PC-3 (cell line): Measurements from ENCODE around the gene SNUPN. TPM values are rescaled to one million over a fixed set of nuclear protein-coding genes. Genes with fewer than 3 reads are reported as not detected.

Experiments used
- ATAC-seq: fragments of 200-7000 bp; cut with Tn5 transposase; 2 replicates; pipeline ENCODE4 v1.9.1; 2020; ENCODE audit warnings: mild to moderate bottlenecking, moderate library complexity
- BruUV-seq: library from RNA; stranded (reverse); fragments of 400-500 nt; replicated peaks from 2 replicates; lab custom pipeline; 2021; lab: Mats Ljungman, UMichigan
- CTCF ChIA-PET: fragments of 300-600 bp; sonication (Branson Sonifier 250); formaldehyde crosslinking; loops from one replicate; lab custom pipeline; 2022; ENCODE audit warnings: antibody characterized with exemption; lab: Charles Lee
- POLR2A ChIA-PET: fragments of 300-600 bp; sonication (Branson Sonifier 250); formaldehyde crosslinking; loops from one replicate; lab custom pipeline; 2022; ENCODE audit warnings: antibody characterized with exemption; ENCODE audit not compliant: unreplicated experiment; lab: Charles Lee
- DNase-seq: peaks from one replicate; pipeline ENCODE4 v3.0.0-alpha.2; 2015
- H2AFZ ChIP-seq: fragments of 300-600 bp; sonication (generic); 2 replicates; pipeline ENCODE4 v1.6.0; 2016; ENCODE audit warnings: antibody characterized with exemption, low read length
- H3F3A ChIP-seq: fragments of 300-600 bp; sonication (generic); one replicate; pipeline ENCODE4 v1.6.0; 2017; ENCODE audit warnings: antibody characterized with exemption, low read length, control low read depth, mild to moderate bottlenecking; ENCODE audit not compliant: unreplicated experiment
- H3K27ac ChIP-seq: fragments of 300-600 bp; sonication (generic); 2 replicates; pipeline ENCODE4 v1.5.1; 2016; ENCODE audit warnings: mild to moderate bottlenecking, low read length
- H3K27me3 ChIP-seq: fragments of 300-600 bp; sonication (generic); 2 replicates; pipeline ENCODE4 v1.6.1; 2016; ENCODE audit warnings: low read length, mixed read lengths
- H3K36me3 ChIP-seq: fragments of 300-600 bp; sonication (generic); 2 replicates; pipeline ENCODE4 v1.6.1; 2016; ENCODE audit warnings: low read depth, mixed run types, low read length, mixed read lengths
- H3K4me1 ChIP-seq: fragments of 300-600 bp; sonication (generic); 2 replicates; pipeline ENCODE4 v1.5.1; 2016; ENCODE audit warnings: low read length; ENCODE audit not compliant: insufficient read depth
- H3K4me2 ChIP-seq: fragments of 300-600 bp; sonication (generic); 2 replicates; pipeline ENCODE4 v1.6.0; 2016; ENCODE audit warnings: low read length
- H3K4me3 ChIP-seq: fragments of 300-600 bp; sonication (generic); 2 replicates; pipeline ENCODE4 v1.5.1; 2016; ENCODE audit warnings: mild to moderate bottlenecking, low read length, mixed read lengths
- H3K79me2 ChIP-seq: fragments of 300-600 bp; sonication (generic); 2 replicates; pipeline ENCODE4 v1.6.1; 2017; ENCODE audit warnings: low read length, mixed read lengths
- H3K9ac ChIP-seq: fragments of 300-600 bp; sonication (generic); 2 replicates; pipeline ENCODE4 v1.6.0; 2016; ENCODE audit warnings: mild to moderate bottlenecking, low read length
- H3K9me2 ChIP-seq: fragments of 300-600 bp; sonication (generic); replicated peaks from 2 replicates; pipeline ENCODE4 v1.6.1; 2016; ENCODE audit warnings: mixed run types, low read length, mixed read lengths
- H3K9me3 ChIP-seq: fragments of 300-600 bp; sonication (generic); 2 replicates; pipeline ENCODE4 v1.6.1; 2016; ENCODE audit warnings: low read length, mixed read lengths
- H4K20me1 ChIP-seq: fragments of 300-600 bp; sonication (generic); 2 replicates; pipeline ENCODE4 v1.6.1; 2016; ENCODE audit warnings: low read length, mixed read lengths
- EZH2 ChIP-seq: fragments of 300-600 bp; sonication (generic); IDR thresholded peaks from one replicate; pipeline ENCODE4 v1.6.1; 2017; ENCODE audit warnings: antibody characterized with exemption, mild to moderate bottlenecking, low read length; ENCODE audit not compliant: unreplicated experiment
- EZH2phosphoT487 ChIP-seq: fragments of 300-600 bp; sonication (generic); IDR thresholded peaks from 2 replicates; pipeline ENCODE4 v1.6.1; 2018; ENCODE audit warnings: mild to moderate bottlenecking, antibody characterized with exemption, low read length, borderline replicate concordance
- intact Hi-C: fragments of 100-400 bp; cut with micrococcal nuclease; formaldehyde crosslinking; loops from 2 replicates; pipeline ENCODE4 v1.9.0; 2023
- total RNA-seq: library from RNA; depleted of rRNA; stranded (reverse); fragments of >200 nt; gene quantifications from 2 replicates; pipeline ENCODE4 v1.2.3, GENCODE V29; 2014
- TF ChIP-seq, protein P1 (sequence below): fragments of 300-600 bp; sonication (generic); conservative IDR thresholded peaks from 2 replicates; pipeline ENCODE4 v1.5.1; 2017; ENCODE audit warnings: antibody characterized with exemption, low read depth, mild to moderate bottlenecking, low read length

The SNUPN gene
- total RNA-seq, 1 experiment from 2014 or later = 7.9 TPM

DNA sequence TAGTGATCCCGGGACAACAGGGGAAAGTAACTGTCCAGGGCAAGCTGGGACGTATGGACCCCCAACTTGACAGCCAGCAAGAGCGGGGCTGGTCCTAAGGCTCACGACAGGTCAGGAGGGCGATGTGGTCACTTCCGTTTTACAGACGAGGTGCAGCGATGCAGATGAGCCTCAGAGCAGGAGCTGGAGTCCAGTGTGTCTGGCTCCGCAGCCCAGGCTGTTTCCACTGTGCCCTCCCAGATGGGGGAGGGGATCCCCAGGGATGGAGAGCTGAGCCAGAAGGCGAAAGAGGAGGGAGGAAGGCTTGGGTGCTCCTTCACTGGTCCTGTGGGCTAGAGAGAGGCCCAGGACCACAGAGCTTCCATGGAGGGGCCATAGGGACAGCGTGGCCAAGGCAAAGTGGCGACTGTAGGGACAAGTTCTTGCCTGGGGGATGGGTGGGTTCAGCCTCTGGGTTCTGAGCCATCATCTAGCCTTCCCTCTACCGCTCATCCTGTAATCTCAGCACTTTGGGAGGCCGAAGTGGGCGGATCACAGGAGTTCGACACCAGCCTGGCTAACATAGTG lies 27.9 kb upstream of the SNUPN start:
- H3K9me2 ChIP-seq = no peaks in the 10 kb centered on the region
- no peak overlapping the region for H3K9ac ChIP-seq
- CTCF ChIA-PET = no interaction called here
- no peaks in the 10 kb centered on the region for H4K20me1 ChIP-seq
- DNase-seq (no peak), ATAC-seq (no peak)
- H3K79me2 ChIP-seq = peaks cover 65% of the 10 kb centered on the region
- POLR2A ChIA-PET = no interaction called here
- no peak overlapping the region for H3K27ac ChIP-seq
- no peaks in the 10 kb centered on the region for H3K9me3 ChIP-seq
- no TSS peak for BruUV-seq
- TF ChIP-seq, protein P1, sequence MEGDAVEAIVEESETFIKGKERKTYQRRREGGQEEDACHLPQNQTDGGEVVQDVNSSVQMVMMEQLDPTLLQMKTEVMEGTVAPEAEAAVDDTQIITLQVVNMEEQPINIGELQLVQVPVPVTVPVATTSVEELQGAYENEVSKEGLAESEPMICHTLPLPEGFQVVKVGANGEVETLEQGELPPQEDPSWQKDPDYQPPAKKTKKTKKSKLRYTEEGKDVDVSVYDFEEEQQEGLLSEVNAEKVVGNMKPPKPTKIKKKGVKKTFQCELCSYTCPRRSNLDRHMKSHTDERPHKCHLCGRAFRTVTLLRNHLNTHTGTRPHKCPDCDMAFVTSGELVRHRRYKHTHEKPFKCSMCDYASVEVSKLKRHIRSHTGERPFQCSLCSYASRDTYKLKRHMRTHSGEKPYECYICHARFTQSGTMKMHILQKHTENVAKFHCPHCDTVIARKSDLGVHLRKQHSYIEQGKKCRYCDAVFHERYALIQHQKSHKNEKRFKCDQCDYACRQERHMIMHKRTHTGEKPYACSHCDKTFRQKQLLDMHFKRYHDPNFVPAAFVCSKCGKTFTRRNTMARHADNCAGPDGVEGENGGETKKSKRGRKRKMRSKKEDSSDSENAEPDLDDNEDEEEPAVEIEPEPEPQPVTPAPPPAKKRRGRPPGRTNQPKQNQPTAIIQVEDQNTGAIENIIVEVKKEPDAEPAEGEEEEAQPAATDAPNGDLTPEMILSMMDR = no peak
- TF ChIP-seq EZH2phosphoT487 = no peak
- no peak for TF ChIP-seq EZH2
- intact Hi-C loops = no loop called here
- no peaks in the 10 kb centered on the region for H3F3A ChIP-seq
- peaks cover 42% of the 10 kb centered on the region for H3K4me1 ChIP-seq
- no peak overlapping the region for H2AFZ ChIP-seq
- H3K4me2 ChIP-seq = no peak overlapping the region
- no peaks in the 10 kb centered on the region for H3K27me3 ChIP-seq
- no peaks in the 10 kb centered on the region for H3K36me3 ChIP-seq
- H3K4me3 ChIP-seq = no peak overlapping the region

DNA sequence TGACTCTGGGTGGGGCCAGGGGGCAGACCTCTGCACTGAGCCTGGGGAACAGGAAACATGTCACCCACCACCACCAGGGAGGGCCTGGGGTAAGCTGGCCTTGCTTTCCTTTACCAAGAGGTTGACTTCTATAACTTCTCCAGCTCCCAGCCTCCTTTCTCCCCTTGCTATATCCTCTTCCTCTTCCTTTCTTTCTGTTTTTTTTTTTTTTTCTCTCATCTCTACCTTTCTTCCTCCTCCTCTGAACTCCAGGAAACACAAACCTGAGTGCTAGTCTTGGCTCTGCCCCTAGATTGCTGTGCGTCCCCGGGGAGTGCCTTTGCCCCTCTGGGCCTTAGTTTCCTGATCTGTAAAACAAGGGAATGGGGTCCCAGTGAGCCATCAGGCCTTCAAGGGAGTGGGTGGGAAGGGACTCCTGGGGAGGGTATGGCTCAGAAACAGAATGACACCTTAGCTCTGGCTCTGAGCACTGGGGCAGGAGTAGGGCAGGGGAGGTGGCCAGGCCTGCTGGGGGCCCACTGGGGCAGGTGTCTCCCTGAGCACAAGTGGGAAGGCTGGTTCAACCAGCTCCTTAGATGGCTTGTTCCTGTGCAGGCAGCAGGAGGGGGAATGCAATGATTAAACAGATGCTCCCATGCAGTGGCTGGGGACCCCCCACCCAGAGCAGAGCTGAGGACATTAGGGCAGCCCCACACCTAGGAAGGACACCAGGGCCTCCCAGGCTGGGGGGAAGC lies 26.5 kb upstream of the SNUPN start:
- peaks cover 72% of the 10 kb centered on the region for H3K79me2 ChIP-seq
- POLR2A ChIA-PET = no interaction called here
- no TSS peak for BruUV-seq

More for the DNA sequence above, 26.5 kb upstream of the SNUPN start:
- Histone ChIP-seq H3K36me3 (no peaks in the 10 kb centered on the region), H4K20me1 (no peaks in the 10 kb centered on the region), H3K4me2 (peak overlapping the region; percentile 83), H3F3A (no peaks in the 10 kb centered on the region), H3K9me2 (no peaks in the 10 kb centered on the region), H3K4me1 (peaks cover 42% of the 10 kb centered on the region), H3K27ac (peak overlapping the region; percentile 23; the same call in 1 of the 2 replicates), H2AFZ (no peak overlapping the region), H3K27me3 (no peaks in the 10 kb centered on the region), H3K9ac (0 out of 2 replicates have a peak overlapping the region, but pooled peaks have one; percentile 1), H3K9me3 (no peaks in the 10 kb centered on the region), H3K4me3 (peak overlapping the region; percentile 52)
- TF ChIP-seq EZH2phosphoT487 (no peak), EZH2 (no peak)
- TF ChIP-seq, protein P1 = no peak
- no peak for DNase-seq
- no peak for ATAC-seq
- CTCF ChIA-PET = no interaction called here
- intact Hi-C loops = no loop called here
